ENCODE data around the gene NUMBL.
"Not testable (repeated sequence)": the region's sequence is repeated elsewhere in the genome, so short reads cannot be mapped to it uniquely, and the experiment has no call there.

NUMBL gene

DNA sequence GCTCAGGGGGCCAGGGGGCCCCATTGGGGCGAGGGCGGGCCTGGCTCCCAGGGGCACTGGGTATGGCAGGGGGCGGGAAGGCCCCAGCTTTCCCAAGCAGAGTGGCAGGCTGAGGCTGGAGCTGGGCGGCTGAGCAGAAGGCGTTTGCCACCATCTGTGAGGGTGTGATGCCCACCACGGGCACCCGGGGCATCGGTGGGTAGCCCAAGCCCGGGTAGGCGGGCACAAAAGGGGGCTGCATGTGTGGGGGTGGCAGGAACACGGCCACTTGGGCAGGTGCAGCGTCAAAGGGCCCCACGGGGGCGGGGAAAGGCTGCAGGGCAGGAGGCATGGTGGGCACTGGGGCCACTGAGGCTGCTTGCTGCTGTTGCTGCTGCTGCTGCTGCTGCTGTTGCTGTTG is 22.8 kb downstream of the NUMBL start:
- no peak for DNase-seq (ENCODE audit: low read depth in 1 of 2, low spot score in 1 of 2)

DNA sequence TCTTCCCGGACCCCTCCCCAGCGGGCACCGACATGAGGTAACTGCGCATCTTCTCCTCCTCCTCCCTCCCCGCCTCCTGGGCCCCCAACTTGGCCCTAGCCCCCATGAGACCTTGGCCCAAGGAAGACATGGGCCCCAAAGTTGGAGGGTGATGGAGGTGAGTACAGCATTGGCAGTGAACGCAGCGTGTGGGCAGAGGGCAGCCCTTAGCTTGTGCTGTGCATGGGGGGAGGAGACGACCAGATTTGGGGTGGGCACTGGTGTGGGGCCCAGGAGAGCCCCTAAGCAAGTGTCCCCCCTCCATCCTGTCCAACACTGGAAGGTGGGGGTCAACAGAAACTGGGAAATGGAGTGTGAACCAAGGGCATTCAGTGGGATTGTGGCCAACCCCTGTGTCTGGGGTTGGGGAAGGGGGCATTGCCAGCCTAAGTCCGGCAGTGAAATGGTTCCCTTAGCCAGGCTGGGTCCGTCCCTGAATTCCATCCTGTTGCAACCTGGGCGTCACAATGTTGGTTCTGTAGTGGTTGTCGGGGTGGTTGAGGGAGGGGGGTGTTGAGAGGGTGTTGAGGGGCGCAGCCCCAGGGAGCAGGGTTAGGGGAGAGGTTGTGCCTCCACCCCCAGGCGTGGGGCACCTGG is 23.5 kb downstream of the NUMBL start:
- DNase-seq (ENCODE audit: low read depth in 1 of 2, low spot score in 1 of 2): no peak

DNA sequence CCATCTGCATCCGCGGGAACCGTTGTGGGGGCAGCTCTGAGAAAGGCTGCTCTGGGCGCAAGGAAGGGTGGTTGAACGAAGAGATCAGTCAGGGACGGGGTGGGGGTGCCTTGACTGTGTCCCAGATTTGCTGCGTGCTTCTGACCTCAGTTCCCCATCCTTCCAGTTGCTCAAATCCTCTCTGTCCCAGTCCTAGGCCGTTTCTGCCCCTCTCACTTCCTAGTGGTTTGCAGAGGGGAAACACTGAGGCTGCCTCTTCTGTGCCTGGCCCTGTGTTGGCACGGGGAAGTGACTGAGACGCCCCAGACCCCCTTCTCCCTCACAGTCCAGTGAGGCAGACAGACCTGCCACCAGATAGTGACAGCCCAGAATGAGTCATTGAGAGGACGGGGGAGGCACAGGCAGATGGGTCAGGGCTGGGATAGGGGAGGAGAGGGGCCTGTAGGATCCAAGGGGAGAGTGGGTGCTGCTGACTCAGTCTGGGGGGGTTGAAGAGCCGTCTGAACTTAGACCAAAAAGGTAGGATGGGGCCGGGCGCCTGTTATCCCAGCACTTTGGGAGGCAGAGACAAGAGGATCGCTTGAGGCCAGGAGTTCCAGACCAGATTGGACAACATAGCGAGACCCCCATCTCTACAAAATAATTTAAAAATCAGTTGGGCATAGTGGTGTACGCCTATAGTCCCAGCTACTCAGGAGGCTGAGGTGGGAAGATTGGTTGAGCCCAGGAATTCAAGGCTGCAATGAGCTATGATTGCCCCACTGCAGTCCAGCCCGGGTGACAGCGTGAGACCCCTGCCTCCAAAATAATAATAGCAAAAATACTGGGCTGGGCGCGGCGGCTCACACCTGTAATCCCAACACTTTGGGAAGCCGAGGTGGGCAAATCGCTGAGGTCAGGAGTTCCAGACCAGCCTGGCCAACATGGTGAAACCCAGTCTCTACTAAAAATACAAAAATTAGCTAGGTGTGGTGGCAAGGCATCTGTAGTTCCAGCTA is 26.5 kb downstream of the NUMBL start:
- DNase-seq (ENCODE audit: low read depth in 1 of 2, low spot score in 1 of 2): no peak

GRCh38 chr19:40662925-40663694 is 27.3 kb downstream of the NUMBL start:
- peak; percentile 86 to 91 for DNase-seq (ENCODE audit: low read depth in 1 of 2, low spot score in 1 of 2)

DNA sequence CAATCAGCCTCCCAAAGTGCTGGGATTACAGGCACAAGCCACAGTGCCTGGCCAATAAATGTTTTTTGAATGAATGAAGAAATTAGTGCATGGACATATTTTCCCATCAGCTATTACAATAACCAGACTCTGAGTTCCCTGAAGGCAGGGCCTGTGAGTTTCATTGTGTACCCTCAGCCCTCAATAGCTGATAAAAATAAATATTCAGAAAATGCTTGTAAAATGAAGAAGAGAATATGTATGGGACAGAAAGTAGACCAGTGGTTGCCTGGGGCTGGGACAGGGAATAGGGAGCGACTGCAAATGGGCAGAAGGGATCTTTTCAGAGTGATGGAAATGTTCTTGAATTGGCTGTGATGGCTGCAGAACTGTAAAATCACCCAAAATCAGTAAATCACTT is 28.8 kb downstream of the NUMBL start:
- DNase-seq (ENCODE audit: low read depth in 1 of 2, low spot score in 1 of 2): no peak

DNA sequence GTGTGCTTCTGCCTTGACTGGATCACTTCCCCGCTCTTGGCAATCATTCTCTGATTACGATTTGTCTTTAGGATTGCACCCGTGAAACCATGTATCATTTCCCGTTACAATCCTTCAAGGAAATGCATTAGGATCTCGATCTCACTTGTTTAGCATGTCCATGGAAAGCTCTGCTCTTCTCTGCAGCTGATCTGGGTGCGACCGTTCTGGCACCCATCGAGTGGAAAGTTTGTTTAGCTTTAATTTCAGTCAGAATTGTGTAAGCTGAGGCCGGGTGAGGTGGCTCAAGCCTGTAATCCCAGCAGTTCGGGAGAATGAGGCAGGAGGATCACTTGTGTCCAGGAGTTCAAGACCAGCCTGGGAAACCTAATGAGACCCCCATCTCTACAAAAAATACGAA is 30.9 kb downstream of the NUMBL start:
- DNase-seq (ENCODE audit: low read depth in 1 of 2, low spot score in 1 of 2): no peak

DNA sequence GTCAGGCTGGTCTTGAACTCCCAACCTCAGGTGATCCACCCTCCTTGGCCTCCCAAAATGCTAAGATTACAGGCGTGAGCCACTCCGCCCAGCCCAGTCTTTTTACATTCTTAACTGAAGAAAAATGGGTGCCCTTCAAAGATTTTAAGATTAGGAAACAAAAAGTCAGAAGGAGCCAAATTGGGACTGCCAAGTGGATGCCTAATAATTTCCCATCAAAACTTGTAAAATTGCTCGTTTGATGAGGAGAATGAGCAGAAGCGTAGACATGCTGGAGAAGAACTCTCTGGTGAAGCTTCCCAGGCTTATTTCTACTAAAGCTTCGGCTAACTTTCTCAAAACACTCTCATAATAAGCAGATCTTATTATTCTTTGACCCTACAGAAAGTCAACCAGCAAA is 31.3 kb downstream of the NUMBL start:
- DNase-seq (ENCODE audit: low read depth in 1 of 2, low spot score in 1 of 2): no peak

DNA sequence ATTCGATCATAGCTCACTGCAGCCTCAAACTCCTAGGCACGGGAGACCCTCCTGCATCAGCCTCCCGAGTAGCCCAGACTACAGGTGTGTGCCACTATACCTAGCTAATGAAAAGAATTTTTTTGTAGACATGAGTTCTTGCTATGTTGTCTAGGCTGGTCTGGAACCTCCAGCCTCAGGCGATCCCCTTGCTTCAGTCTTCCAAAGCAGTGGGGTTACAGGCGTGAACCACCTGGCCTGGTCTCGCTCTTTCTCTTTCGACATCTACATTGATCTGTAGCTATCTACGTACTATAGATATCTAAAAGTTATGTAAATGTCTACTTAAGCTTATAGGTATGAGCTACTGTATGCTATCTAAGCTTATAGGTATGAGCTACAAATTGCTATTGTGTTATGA is 32.4 kb downstream of the NUMBL start:
- no peak for DNase-seq (ENCODE audit: low read depth in 1 of 2, low spot score in 1 of 2)

GRCh38 chr19:40655684-40656083 is 34.8 kb downstream of the NUMBL start:
- not testable (repeated sequence) for DNase-seq (ENCODE audit: low read depth in 1 of 2, low spot score in 1 of 2)

GRCh38 chr19:40652303-40652702 is 38.1 kb downstream of the NUMBL start:
- not testable (repeated sequence) for DNase-seq (ENCODE audit: low read depth in 1 of 2, low spot score in 1 of 2)

DNA sequence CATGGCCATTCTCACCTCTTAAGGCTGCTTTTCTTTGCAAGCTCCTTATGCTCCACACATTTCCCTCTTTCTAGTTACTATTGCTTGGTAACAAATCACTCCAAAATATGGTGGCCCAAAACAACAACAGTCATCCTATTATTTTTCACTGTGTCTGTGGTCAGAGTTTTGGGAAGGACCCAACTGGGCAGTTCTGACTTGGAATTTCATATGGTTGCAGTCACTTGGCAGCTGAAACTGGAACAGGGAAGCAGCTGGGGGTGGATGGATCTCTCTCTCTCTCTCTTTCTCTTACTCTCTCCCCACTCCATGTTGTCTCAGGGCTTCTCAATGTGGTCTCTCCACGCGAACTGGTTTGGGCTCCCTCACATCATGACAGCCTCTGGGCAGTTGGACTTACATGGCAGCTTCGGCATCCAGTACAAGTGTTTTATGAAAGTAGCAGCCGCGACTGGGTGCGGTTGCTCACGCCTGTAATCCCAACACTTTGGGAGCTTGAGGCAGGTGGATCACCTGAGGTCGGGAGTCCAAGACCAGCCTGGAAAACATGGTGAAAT is 39.6 kb downstream of the NUMBL start:
- no peak for DNase-seq (ENCODE audit: low read depth in 1 of 2, low spot score in 1 of 2)

GRCh38 chr19:40649903-40650675 is 40.4 kb downstream of the NUMBL start:
- DNase-seq (ENCODE audit: low read depth in 1 of 2, low spot score in 1 of 2): not testable (repeated sequence)

DNA sequence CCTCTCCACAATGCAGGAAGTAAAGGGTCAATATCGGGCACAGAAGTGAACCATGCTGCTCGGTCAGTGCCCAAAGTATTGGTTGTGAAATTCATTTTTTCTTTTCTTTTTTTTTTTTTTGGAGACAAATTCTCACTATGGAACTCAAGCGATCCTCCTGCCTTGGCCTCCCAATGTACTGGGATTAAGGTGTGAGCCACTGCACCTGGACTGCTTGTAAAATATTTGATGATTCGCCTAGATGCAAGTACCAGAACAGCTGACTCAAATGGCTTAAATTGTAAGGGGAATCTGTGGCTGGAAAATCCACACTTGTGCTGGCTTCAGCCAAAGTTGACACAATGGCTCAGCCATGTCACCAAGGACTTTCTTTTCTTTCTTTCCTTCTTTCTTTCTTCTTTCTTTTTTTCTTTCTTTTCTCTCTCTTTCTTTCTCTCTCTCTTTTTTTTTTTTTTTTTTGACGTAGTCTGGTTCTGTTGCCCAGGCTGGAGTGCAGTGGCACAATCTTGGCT is 43.7 kb downstream of the NUMBL start:
- no peak for DNase-seq (ENCODE audit: low read depth in 1 of 2, low spot score in 1 of 2)

GRCh38 chr19:40642757-40643305 is 47.6 kb downstream of the NUMBL start:
- no peak for DNase-seq (ENCODE audit: low read depth in 1 of 2, low spot score in 1 of 2)

GRCh38 chr19:40642051-40642706 is 48.3 kb downstream of the NUMBL start:
- DNase-seq (ENCODE audit: low read depth in 1 of 2, low spot score in 1 of 2): no peak

DNA sequence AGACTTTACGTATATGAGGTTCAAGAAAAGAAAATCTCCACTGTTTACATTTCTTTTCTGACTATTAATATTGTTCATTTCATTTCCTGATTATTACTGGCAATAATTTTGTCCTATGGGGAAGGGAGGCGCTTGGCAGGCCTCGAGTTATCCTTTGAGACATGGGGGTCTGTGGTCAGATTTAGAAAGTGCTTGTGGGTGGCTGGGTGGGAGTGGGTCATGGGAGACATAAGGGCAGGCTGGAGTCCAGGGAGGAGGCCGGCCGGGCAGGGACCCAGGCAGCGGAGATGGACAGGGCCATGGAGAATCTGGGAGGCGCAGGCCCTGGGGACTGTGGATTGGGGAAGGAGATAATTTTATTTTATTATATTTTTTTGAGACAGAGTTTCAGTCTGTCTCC is 49.2 kb downstream of the NUMBL start:
- DNase-seq (ENCODE audit: low read depth in 1 of 2, low spot score in 1 of 2): no peak

DNA sequence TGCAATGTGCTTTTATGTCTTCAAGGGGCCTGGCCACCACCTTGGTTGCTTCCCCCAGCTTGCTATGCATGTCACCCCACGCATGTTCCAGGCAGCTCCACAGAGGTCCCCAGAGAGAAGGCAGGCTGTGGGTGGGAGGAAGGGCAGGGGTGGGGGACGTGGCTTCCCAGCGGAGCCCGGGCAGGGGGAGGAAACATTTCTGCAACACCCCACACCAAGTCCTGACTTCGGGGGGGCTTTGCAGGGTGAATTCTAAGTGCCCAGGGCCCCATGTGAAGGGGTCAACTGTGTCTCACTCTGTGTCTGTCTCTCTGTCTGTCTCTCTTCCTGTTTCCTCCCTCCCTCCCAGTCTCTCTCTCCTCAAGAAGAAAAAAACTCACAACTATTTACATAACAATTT is 49.7 kb downstream of the NUMBL start:
- no peak for DNase-seq (ENCODE audit: low read depth in 1 of 2, low spot score in 1 of 2)

GRCh38 chr19:40639638-40639982 is 50.8 kb downstream of the NUMBL start:
- DNase-seq (ENCODE audit: low read depth in 1 of 2, low spot score in 1 of 2): no peak

- DNase-seq (ENCODE audit: low read depth in 1 of 2, low spot score in 1 of 2): no peak
Observed at GRCh38 chr19:40638327-40638726, 52.1 kb downstream of the NUMBL start.

DNA sequence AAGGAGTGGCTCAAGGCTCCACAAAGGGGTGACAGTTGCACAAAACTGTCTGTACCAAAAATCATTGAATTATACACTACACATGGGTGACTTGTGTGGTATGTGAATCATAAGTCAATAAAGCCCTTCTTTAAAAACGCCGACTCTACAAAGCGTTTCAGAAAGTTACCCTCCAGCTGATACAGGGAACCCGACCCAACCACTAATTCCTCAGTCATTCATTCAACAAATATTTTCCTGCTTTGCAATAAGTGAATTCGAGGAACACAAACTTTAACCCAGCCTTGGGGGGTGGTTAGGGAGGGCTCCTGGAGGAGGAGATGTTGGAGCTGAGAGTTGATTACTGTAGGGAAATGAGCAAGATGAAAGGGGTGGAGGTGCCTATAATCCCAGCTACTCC is 57.2 kb downstream of the NUMBL start:
- no peak for DNase-seq (ENCODE audit: low read depth in 1 of 2, low spot score in 1 of 2)
